ENCODE measurements around the gene DNM3.
"Not testable (repeated sequence)": the region's sequence is repeated elsewhere in the genome, so short reads cannot be mapped to it uniquely, and the experiment has no call there.

DNM3 gene

GRCh38 chr1:171841050-171841910 is at the start of gene DNM3:
Gene DNM3 (plus strand): TSS chr1:171841498. CDS start chr1:171841657, 159 bp downstream.
- no peaks in the 10 kb centered on the region for H3K36me3 ChIP-seq (ENCODE audit: control insufficient read depth in 2 of 2, insufficient read depth in 2 of 2, low read length in 2 of 2)
- H3K4me3 ChIP-seq (ENCODE audit: low read length in 2 of 2), result peak within 1 kb of the TSS; percentile 54 to 89
- H3K4me1 ChIP-seq (ENCODE audit: control insufficient read depth, insufficient read depth, low read length), result peaks cover 9% of the 10 kb centered on the region
- peak within 1 kb of the TSS; percentile 26 for H3K27ac ChIP-seq (ENCODE audit: low read length)
- no peaks in the 10 kb centered on the region for H3K27me3 ChIP-seq (ENCODE audit: control insufficient read depth in 1 of 2, insufficient read depth in 2 of 2, low read length in 2 of 2)
- no peaks in the 10 kb centered on the region for H3K9me3 ChIP-seq (ENCODE audit: control insufficient read depth in 2 of 2, low read length in 2 of 2)
- H3K9ac ChIP-seq (ENCODE audit: low read length in 2 of 2), result peak within 1 kb of the TSS; percentile 56 to 62

GRCh38 chr1:171792656-171793369 is 48.5 kb upstream of the DNM3 start:
- Histone ChIP-seq H3K9me3 (ENCODE audit: control insufficient read depth in 2 of 2, low read length in 2 of 2) (no peaks in the 10 kb centered on the region), H3K9ac (ENCODE audit: low read length in 2 of 2) (no peak overlapping the region), H3K4me3 (ENCODE audit: low read length in 2 of 2) (no peak overlapping the region), H3K27ac (ENCODE audit: low read length) (no peak overlapping the region), H3K36me3 (ENCODE audit: control insufficient read depth in 2 of 2, insufficient read depth in 2 of 2, low read length in 2 of 2) (peaks cover 53 to 58% of the 10 kb centered on the region in 2 donors), H3K27me3 (ENCODE audit: control insufficient read depth in 1 of 2, insufficient read depth in 2 of 2, low read length in 2 of 2) (no peaks in the 10 kb centered on the region), H3K4me1 (ENCODE audit: control insufficient read depth, insufficient read depth, low read length) (no peaks in the 10 kb centered on the region)

- Histone ChIP-seq H3K9ac (ENCODE audit: low read length in 2 of 2) (no peak overlapping the region), H3K9me3 (ENCODE audit: control insufficient read depth in 2 of 2, low read length in 2 of 2) (no peaks in the 10 kb centered on the region), H3K4me3 (ENCODE audit: low read length in 2 of 2) (no peak overlapping the region), H3K27me3 (ENCODE audit: control insufficient read depth in 1 of 2, insufficient read depth in 2 of 2, low read length in 2 of 2) (no peaks in the 10 kb centered on the region), H3K36me3 (ENCODE audit: control insufficient read depth in 2 of 2, insufficient read depth in 2 of 2, low read length in 2 of 2) (peaks cover 49 to 55% of the 10 kb centered on the region in 2 donors), H3K4me1 (ENCODE audit: control insufficient read depth, insufficient read depth, low read length) (no peaks in the 10 kb centered on the region), H3K27ac (ENCODE audit: low read length) (no peak overlapping the region)
These were observed 47.7 kb upstream of the DNM3 start for GRCh38 chr1:171793636-171794035.

GRCh38 chr1:171794085-171794484 is 47.2 kb upstream of the DNM3 start:
- H3K27me3 ChIP-seq (ENCODE audit: control insufficient read depth in 1 of 2, insufficient read depth in 2 of 2, low read length in 2 of 2), result no peaks in the 10 kb centered on the region
- no peaks in the 10 kb centered on the region for H3K9me3 ChIP-seq (ENCODE audit: control insufficient read depth in 2 of 2, low read length in 2 of 2)
- H3K4me1 ChIP-seq (ENCODE audit: control insufficient read depth, insufficient read depth, low read length), result no peaks in the 10 kb centered on the region
- H3K36me3 ChIP-seq (ENCODE audit: control insufficient read depth in 2 of 2, insufficient read depth in 2 of 2, low read length in 2 of 2), result peaks cover 48 to 52% of the 10 kb centered on the region in 2 donors
- no peak overlapping the region for H3K4me3 ChIP-seq (ENCODE audit: low read length in 2 of 2)
- no peak overlapping the region for H3K27ac ChIP-seq (ENCODE audit: low read length)
- no peak overlapping the region for H3K9ac ChIP-seq (ENCODE audit: low read length in 2 of 2)

- no peaks in the 10 kb centered on the region for H3K27me3 ChIP-seq (ENCODE audit: control insufficient read depth in 1 of 2, insufficient read depth in 2 of 2, low read length in 2 of 2)
- H3K4me3 ChIP-seq (ENCODE audit: low read length in 2 of 2), result no peak overlapping the region
- no peaks in the 10 kb centered on the region for H3K9me3 ChIP-seq (ENCODE audit: control insufficient read depth in 2 of 2, low read length in 2 of 2)
- no peaks in the 10 kb centered on the region for H3K4me1 ChIP-seq (ENCODE audit: control insufficient read depth, insufficient read depth, low read length)
- H3K9ac ChIP-seq (ENCODE audit: low read length in 2 of 2), result no peak overlapping the region
- H3K27ac ChIP-seq (ENCODE audit: low read length), result no peak overlapping the region
- peaks cover 31 to 36% of the 10 kb centered on the region in 2 donors for H3K36me3 ChIP-seq (ENCODE audit: control insufficient read depth in 2 of 2, insufficient read depth in 2 of 2, low read length in 2 of 2)
These were observed 44.7 kb upstream of the DNM3 start for GRCh38 chr1:171796592-171796991.

- Histone ChIP-seq H3K9me3 (ENCODE audit: control insufficient read depth in 2 of 2, low read length in 2 of 2) (no peaks in the 10 kb centered on the region), H3K36me3 (ENCODE audit: control insufficient read depth in 2 of 2, insufficient read depth in 2 of 2, low read length in 2 of 2) (peaks cover 16 to 29% of the 10 kb centered on the region in 2 donors), H3K9ac (ENCODE audit: low read length in 2 of 2) (no peak overlapping the region), H3K4me3 (ENCODE audit: low read length in 2 of 2) (no peak overlapping the region), H3K27me3 (ENCODE audit: control insufficient read depth in 1 of 2, insufficient read depth in 2 of 2, low read length in 2 of 2) (no peaks in the 10 kb centered on the region), H3K4me1 (ENCODE audit: control insufficient read depth, insufficient read depth, low read length) (no peaks in the 10 kb centered on the region), H3K27ac (ENCODE audit: low read length) (no peak overlapping the region)
These were observed 43.0 kb upstream of the DNM3 start for GRCh38 chr1:171798311-171798710.

- H3K4me1 ChIP-seq (ENCODE audit: control insufficient read depth, insufficient read depth, low read length), result no peaks in the 10 kb centered on the region
- H3K9me3 ChIP-seq (ENCODE audit: control insufficient read depth in 2 of 2, low read length in 2 of 2), result no peaks in the 10 kb centered on the region
- H3K36me3 ChIP-seq (ENCODE audit: control insufficient read depth in 2 of 2, insufficient read depth in 2 of 2, low read length in 2 of 2), result peaks cover 16 to 29% of the 10 kb centered on the region in 2 donors
- no peak overlapping the region for H3K9ac ChIP-seq (ENCODE audit: low read length in 2 of 2)
- no peak overlapping the region for H3K27ac ChIP-seq (ENCODE audit: low read length)
- H3K4me3 ChIP-seq (ENCODE audit: low read length in 2 of 2), result no peak overlapping the region
- H3K27me3 ChIP-seq (ENCODE audit: control insufficient read depth in 1 of 2, insufficient read depth in 2 of 2, low read length in 2 of 2), result no peaks in the 10 kb centered on the region
These were observed 42.5 kb upstream of the DNM3 start for GRCh38 chr1:171798765-171799164.

- Histone ChIP-seq H3K4me1 (ENCODE audit: control insufficient read depth, insufficient read depth, low read length) (no peaks in the 10 kb centered on the region), H3K9ac (ENCODE audit: low read length in 2 of 2) (no peak overlapping the region), H3K27ac (ENCODE audit: low read length) (no peak overlapping the region), H3K9me3 (ENCODE audit: control insufficient read depth in 2 of 2, low read length in 2 of 2) (no peaks in the 10 kb centered on the region), H3K27me3 (ENCODE audit: control insufficient read depth in 1 of 2, insufficient read depth in 2 of 2, low read length in 2 of 2) (no peaks in the 10 kb centered on the region), H3K36me3 (ENCODE audit: control insufficient read depth in 2 of 2, insufficient read depth in 2 of 2, low read length in 2 of 2) (peaks cover 16 to 27% of the 10 kb centered on the region in 2 donors), H3K4me3 (ENCODE audit: low read length in 2 of 2) (no peak overlapping the region)
These were observed 42.1 kb upstream of the DNM3 start for GRCh38 chr1:171799166-171799565.

- H3K4me1 ChIP-seq (ENCODE audit: control insufficient read depth, insufficient read depth, low read length); H3K27me3 ChIP-seq (ENCODE audit: control insufficient read depth in 1 of 2, insufficient read depth in 2 of 2, low read length in 2 of 2); H3K9ac ChIP-seq (ENCODE audit: low read length in 2 of 2); H3K9me3 ChIP-seq (ENCODE audit: control insufficient read depth in 2 of 2, low read length in 2 of 2); H3K4me3 ChIP-seq (ENCODE audit: low read length in 2 of 2); H3K27ac ChIP-seq (ENCODE audit: low read length): not testable (repeated sequence)
- peaks cover 16 to 23% of the 10 kb centered on the region in 2 donors for H3K36me3 ChIP-seq (ENCODE audit: control insufficient read depth in 2 of 2, insufficient read depth in 2 of 2, low read length in 2 of 2)
These were observed 41.6 kb upstream of the DNM3 start for GRCh38 chr1:171799698-171800097.

- Histone ChIP-seq H3K9ac (ENCODE audit: low read length in 2 of 2) (no peak overlapping the region), H3K27ac (ENCODE audit: low read length) (no peak overlapping the region), H3K4me1 (ENCODE audit: control insufficient read depth, insufficient read depth, low read length) (no peaks in the 10 kb centered on the region), H3K27me3 (ENCODE audit: control insufficient read depth in 1 of 2, insufficient read depth in 2 of 2, low read length in 2 of 2) (no peaks in the 10 kb centered on the region), H3K9me3 (ENCODE audit: control insufficient read depth in 2 of 2, low read length in 2 of 2) (no peaks in the 10 kb centered on the region), H3K4me3 (ENCODE audit: low read length in 2 of 2) (no peak overlapping the region), H3K36me3 (ENCODE audit: control insufficient read depth in 2 of 2, insufficient read depth in 2 of 2, low read length in 2 of 2) (peaks cover 11 to 19% of the 10 kb centered on the region in 2 donors)
These were observed 41.0 kb upstream of the DNM3 start for GRCh38 chr1:171800342-171800741.

GRCh38 chr1:171800851-171801250 is 40.4 kb upstream of the DNM3 start:
- no peak overlapping the region for H3K27ac ChIP-seq (ENCODE audit: low read length)

More at GRCh38 chr1:171800851-171801250, 40.4 kb upstream of the DNM3 start:
- no peaks in the 10 kb centered on the region for H3K27me3 ChIP-seq (ENCODE audit: control insufficient read depth in 1 of 2, insufficient read depth in 2 of 2, low read length in 2 of 2)
- H3K36me3 ChIP-seq (ENCODE audit: control insufficient read depth in 2 of 2, insufficient read depth in 2 of 2, low read length in 2 of 2), result peaks cover 8 to 14% of the 10 kb centered on the region in 2 donors
- no peak overlapping the region for H3K4me3 ChIP-seq (ENCODE audit: low read length in 2 of 2)
- H3K9me3 ChIP-seq (ENCODE audit: control insufficient read depth in 2 of 2, low read length in 2 of 2), result no peaks in the 10 kb centered on the region
- no peaks in the 10 kb centered on the region for H3K4me1 ChIP-seq (ENCODE audit: control insufficient read depth, insufficient read depth, low read length)
- H3K9ac ChIP-seq (ENCODE audit: low read length in 2 of 2), result no peak overlapping the region
